GM23248 (cell line): ENCODE data around the gene NCR2. TPM values are rescaled to one million over a fixed set of nuclear protein-coding genes. Genes with fewer than 3 reads are reported as not detected.
"Not testable (repeated sequence)": the region's sequence is repeated elsewhere in the genome, so short reads cannot be mapped to it uniquely, and the experiment has no call there.

Source experiments
- DNase-seq: peaks from one replicate; pipeline ENCODE4 v3.0.0-alpha.2; 2015
- H2AFZ ChIP-seq: fragments of 200-600 bp; sonication (generic); 2 replicates; pipeline ENCODE4 v1.6.1; 2016; ENCODE audit warnings: antibody characterized with exemption
- H3F3A ChIP-seq: fragments of 200-600 bp; sonication (generic); 2 replicates; pipeline ENCODE4 v1.6.1; 2016; ENCODE audit warnings: mild to moderate bottlenecking, antibody characterized with exemption, mixed run types; ENCODE audit not compliant: insufficient read depth
- H3K27ac ChIP-seq: fragments of 200-600 bp; sonication (generic); 2 replicates; pipeline ENCODE4 v1.5.1; 2016; ENCODE audit warnings: mild to moderate bottlenecking
- H3K27me3 ChIP-seq: fragments of 200-600 bp; sonication (generic); replicated peaks from 2 replicates; pipeline ENCODE4 v1.6.1; 2016; ENCODE audit warnings: mild to moderate bottlenecking; ENCODE audit not compliant: insufficient read depth
- H3K36me3 ChIP-seq: fragments of 200-600 bp; sonication (generic); 2 replicates; pipeline ENCODE4 v1.6.1; 2016; ENCODE audit warnings: low read depth, mild to moderate bottlenecking
- H3K4me1 ChIP-seq: fragments of 200-600 bp; sonication (generic); 2 replicates; pipeline ENCODE4 v1.6.1; 2016; ENCODE audit warnings: mild to moderate bottlenecking; ENCODE audit not compliant: insufficient read depth
- H3K4me2 ChIP-seq: fragments of 200-600 bp; sonication (generic); one replicate; pipeline ENCODE4 v1.6.1; 2016; ENCODE audit warnings: mild to moderate bottlenecking; ENCODE audit not compliant: unreplicated experiment
- H3K4me3 ChIP-seq: fragments of 200-600 bp; sonication (generic); 2 replicates; pipeline ENCODE4 v1.5.1; 2016; ENCODE audit warnings: mild to moderate bottlenecking
- H3K79me2 ChIP-seq: fragments of 200-600 bp; sonication (generic); 2 replicates; pipeline ENCODE4 v1.6.1; 2016; ENCODE audit warnings: mild to moderate bottlenecking; ENCODE audit not compliant: insufficient read depth
- H3K9ac ChIP-seq: fragments of 200-600 bp; sonication (generic); 2 replicates; pipeline ENCODE4 v1.6.1; 2016; ENCODE audit warnings: mild to moderate bottlenecking
- H3K9me2 ChIP-seq: fragments of 200-600 bp; sonication (generic); 2 replicates; pipeline ENCODE4 v1.6.1; 2016; ENCODE audit warnings: mixed run types, mild to moderate bottlenecking, moderate library complexity; ENCODE audit not compliant: insufficient read depth
- H3K9me3 ChIP-seq: fragments of 200-600 bp; sonication (generic); one replicate; pipeline ENCODE4 v1.6.1; 2017; ENCODE audit warnings: low read depth
- H4K20me1 ChIP-seq: fragments of 200-600 bp; sonication (generic); 2 replicates; pipeline ENCODE4 v1.6.0; 2016; ENCODE audit not compliant: insufficient read depth
- EZH2 ChIP-seq: fragments of 200-600 bp; sonication (generic); IDR thresholded peaks from 2 replicates; pipeline ENCODE4 v1.6.1; 2018; ENCODE audit warnings: antibody characterized with exemption, mild to moderate bottlenecking; ENCODE audit not compliant: insufficient read depth, poor library complexity, severe bottlenecking
- EZH2phosphoT487 ChIP-seq: fragments of 200-600 bp; sonication (generic); IDR thresholded peaks from 2 replicates; pipeline ENCODE4 v1.6.1; 2018; ENCODE audit warnings: antibody characterized with exemption, moderate library complexity, mild to moderate bottlenecking, low read depth; ENCODE audit not compliant: insufficient read depth
- WGBS, 2 experiments: methylation state at CpG; one replicate each; pipeline ENCODE4 v1.1.6; 2015 to 2017; ENCODE audit warnings: low lambda C conversion rate in 2 of 2, low coverage in 1 of 2; ENCODE audit errors: missing lambda C conversion rate in 2 of 2; 5-methylcytosine and 5-hydroxymethylcytosine counted together
- in situ Hi-C: fragments of 300-500 bp; cut with MboI; formaldehyde crosslinking; loops from 2 replicates; pipeline ENCODE4 v1.15.0; 2020
- polyA plus RNA-seq: library from polyadenylated mRNA; unstranded; fragments of >200 nt; fragmentation: Nextera tagmentation; extraction: Ambion mirVana; gene quantifications from 2 replicates; pipeline ENCODE4 v1.2.1, GENCODE V29; 2016
- total RNA-seq: library from RNA; depleted of rRNA; stranded (reverse); fragments of >200 nt; shearing (Covaris generic); gene quantifications from 2 replicates; pipeline ENCODE4 v1.2.3, GENCODE V29; 2014

NCR2 gene
- total and polyA plus RNA-seq, 2 experiments from 2014 or later: not detected

GRCh38 chr6:41289815-41290214 lies 45.6 kb upstream of the NCR2 start:
- Histone ChIP-seq H3K27me3 (no peaks in the 10 kb centered on the region), H4K20me1 (no peaks in the 10 kb centered on the region), H3F3A (no peaks in the 10 kb centered on the region), H3K9ac (no peak overlapping the region), H3K9me2 (no peaks in the 10 kb centered on the region), H3K9me3 (no peaks in the 10 kb centered on the region), H3K36me3 (no peaks in the 10 kb centered on the region), H3K4me3 (no peak overlapping the region), H3K4me1 (no peaks in the 10 kb centered on the region; the same call in 1 of the 2 replicates), H2AFZ (no peak overlapping the region), H3K27ac (no peak overlapping the region), H3K79me2 (no peaks in the 10 kb centered on the region), H3K4me2 (no peak overlapping the region)
- no peak for DNase-seq
- WGBS, 2 experiments: 48 to 50% methylated on average over 4 of the region's 4 CpGs
- TF ChIP-seq EZH2: no peak
- no peak for TF ChIP-seq EZH2phosphoT487
- in situ Hi-C loops: no loop called here

GRCh38 chr6:41291717-41292116 lies 43.7 kb upstream of the NCR2 start:
- Histone ChIP-seq H4K20me1 (no peaks in the 10 kb centered on the region), H3K4me2 (no peak overlapping the region), H3K4me1 (no peaks in the 10 kb centered on the region; the same call in 1 of the 2 replicates), H3K27me3 (no peaks in the 10 kb centered on the region), H3F3A (no peaks in the 10 kb centered on the region), H3K4me3 (no peak overlapping the region), H3K9me3 (no peaks in the 10 kb centered on the region), H3K27ac (no peak overlapping the region), H3K9me2 (no peaks in the 10 kb centered on the region), H3K79me2 (no peaks in the 10 kb centered on the region), H3K36me3 (no peaks in the 10 kb centered on the region), H2AFZ (no peak overlapping the region), H3K9ac (no peak overlapping the region)
- in situ Hi-C loops: no loop called here
- DNase-seq: no peak
- 0% methylated on average over 1 of the region's 1 CpG for WGBS, 2 experiments
- TF ChIP-seq EZH2 (no peak), EZH2phosphoT487 (no peak)

- H3K36me3 ChIP-seq: no peaks in the 10 kb centered on the region
- TF ChIP-seq EZH2phosphoT487 (no peak), EZH2 (no peak)
- no peak overlapping the region for H3K4me3 ChIP-seq
Measured at GRCh38 chr6:41294214-41294872, 41.1 kb upstream of the NCR2 start.

GRCh38 chr6:41297248-41297647 lies 38.2 kb upstream of the NCR2 start:
- H3K4me1 ChIP-seq, H3K36me3 ChIP-seq, H3K4me3 ChIP-seq, H3K9me3 ChIP-seq, H3K27ac ChIP-seq, H3K4me2 ChIP-seq, H3K9me2 ChIP-seq, H3K79me2 ChIP-seq, H2AFZ ChIP-seq, H3F3A ChIP-seq, H3K27me3 ChIP-seq, in situ Hi-C loops, DNase-seq, H3K9ac ChIP-seq, H4K20me1 ChIP-seq: not testable (repeated sequence)
- 64% methylated on average over 5 of the region's 5 CpGs for WGBS, 2 experiments

More at GRCh38 chr6:41294214-41294872, 41.1 kb upstream of the NCR2 start:
- Histone ChIP-seq H3K27ac (no peak overlapping the region), H3K9me2 (no peaks in the 10 kb centered on the region), H3K4me1 (no peaks in the 10 kb centered on the region), H3K9me3 (no peaks in the 10 kb centered on the region), H3K4me2 (no peak overlapping the region), H3K79me2 (no peaks in the 10 kb centered on the region), H4K20me1 (no peaks in the 10 kb centered on the region), H3F3A (no peaks in the 10 kb centered on the region), H3K27me3 (no peaks in the 10 kb centered on the region), H3K9ac (no peak overlapping the region), H2AFZ (no peak overlapping the region)
- DNase-seq: no peak
- in situ Hi-C loops: no loop called here
- 19 to 26% methylated on average over 3 of the region's 3 CpGs for WGBS, 2 experiments
